PFSK-1 (cell line): ENCODE results near the gene SFMBT2.

Experiments used
- POLR2AphosphoS5 ChIP-seq: IDR thresholded peaks from 2 replicates; pipeline ENCODE4 v1.6.1; 2012; ENCODE audit warnings: low read depth, mild to moderate bottlenecking, control low read depth, low read length, moderate library complexity
- SIN3A ChIP-seq: IDR thresholded peaks from 2 replicates; pipeline ENCODE4 v1.6.1; 2012; ENCODE audit warnings: mild to moderate bottlenecking, low read length, moderate library complexity, borderline replicate concordance; ENCODE audit not compliant: insufficient read depth
- TAF1 ChIP-seq: IDR thresholded peaks from 2 replicates; pipeline ENCODE4 v1.6.1; 2012; ENCODE audit warnings: low read length, control low read depth, borderline replicate concordance; ENCODE audit not compliant: insufficient read depth
- TF ChIP-seq, protein P1 (sequence below), 2 experiments: IDR thresholded peaks; 2 replicates each; pipeline versions ENCODE4 v1.6.1 to v1.8.0; 2011 to 2012; ENCODE audit warnings: low read depth in 2 of 2, low read length in 2 of 2, control low read depth in 1 of 2, inconsistent platforms in 1 of 2, mild to moderate bottlenecking in 1 of 2, moderate library complexity in 1 of 2; ENCODE audit not compliant: insufficient read depth in 1 of 2

DNA sequence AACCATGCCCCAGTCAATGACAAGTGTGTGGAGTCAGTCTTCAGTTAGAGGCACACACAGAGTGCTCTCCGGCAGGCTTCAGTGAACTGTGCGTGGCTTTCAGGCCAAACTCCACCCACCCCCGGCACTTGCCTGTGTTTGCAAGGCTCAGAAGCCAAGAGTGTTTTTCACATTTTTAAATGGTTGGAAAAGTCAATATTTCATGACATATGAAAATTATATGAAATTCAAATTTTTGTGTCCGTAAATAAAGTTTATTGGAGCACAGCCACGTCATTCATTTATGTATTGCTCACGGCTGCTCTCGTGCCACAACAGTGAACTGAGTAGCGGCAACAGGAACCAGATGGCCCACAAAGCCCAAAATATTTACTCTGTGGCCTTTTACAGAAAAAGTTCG lies 104.7 kb downstream of the SFMBT2 start:
- TF ChIP-seq POLR2AphosphoS5: no peak
- TF ChIP-seq, protein P1, sequence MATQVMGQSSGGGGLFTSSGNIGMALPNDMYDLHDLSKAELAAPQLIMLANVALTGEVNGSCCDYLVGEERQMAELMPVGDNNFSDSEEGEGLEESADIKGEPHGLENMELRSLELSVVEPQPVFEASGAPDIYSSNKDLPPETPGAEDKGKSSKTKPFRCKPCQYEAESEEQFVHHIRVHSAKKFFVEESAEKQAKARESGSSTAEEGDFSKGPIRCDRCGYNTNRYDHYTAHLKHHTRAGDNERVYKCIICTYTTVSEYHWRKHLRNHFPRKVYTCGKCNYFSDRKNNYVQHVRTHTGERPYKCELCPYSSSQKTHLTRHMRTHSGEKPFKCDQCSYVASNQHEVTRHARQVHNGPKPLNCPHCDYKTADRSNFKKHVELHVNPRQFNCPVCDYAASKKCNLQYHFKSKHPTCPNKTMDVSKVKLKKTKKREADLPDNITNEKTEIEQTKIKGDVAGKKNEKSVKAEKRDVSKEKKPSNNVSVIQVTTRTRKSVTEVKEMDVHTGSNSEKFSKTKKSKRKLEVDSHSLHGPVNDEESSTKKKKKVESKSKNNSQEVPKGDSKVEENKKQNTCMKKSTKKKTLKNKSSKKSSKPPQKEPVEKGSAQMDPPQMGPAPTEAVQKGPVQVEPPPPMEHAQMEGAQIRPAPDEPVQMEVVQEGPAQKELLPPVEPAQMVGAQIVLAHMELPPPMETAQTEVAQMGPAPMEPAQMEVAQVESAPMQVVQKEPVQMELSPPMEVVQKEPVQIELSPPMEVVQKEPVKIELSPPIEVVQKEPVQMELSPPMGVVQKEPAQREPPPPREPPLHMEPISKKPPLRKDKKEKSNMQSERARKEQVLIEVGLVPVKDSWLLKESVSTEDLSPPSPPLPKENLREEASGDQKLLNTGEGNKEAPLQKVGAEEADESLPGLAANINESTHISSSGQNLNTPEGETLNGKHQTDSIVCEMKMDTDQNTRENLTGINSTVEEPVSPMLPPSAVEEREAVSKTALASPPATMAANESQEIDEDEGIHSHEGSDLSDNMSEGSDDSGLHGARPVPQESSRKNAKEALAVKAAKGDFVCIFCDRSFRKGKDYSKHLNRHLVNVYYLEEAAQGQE (IDR thresholded peaks at IDR 0.05; ENCODE audit: insufficient read depth in 1 of 2, low read depth in 2 of 2, low read length in 2 of 2): no peak
- TF ChIP-seq SIN3A: no peak
- TF ChIP-seq TAF1: no peak
